Measurements from ENCODE around the gene EN2.
A peak's percentile ranks its signal among the peaks of the same experiment; 100 is the strongest.

The EN2 gene

GRCh38 chr7:155496267-155497005 lies 38.5 kb downstream of the EN2 start:
- Histone ChIP-seq H3K4ac (ENCODE audit: low read depth, low read length) (no peak overlapping the region), H3K27me3 (ENCODE audit: insufficient read depth, low read length) (peaks cover 4% of the 10 kb centered on the region), H3K4me1 (ENCODE audit: control insufficient read depth in 1 of 2, insufficient read depth in 2 of 2, low read length in 2 of 2) (peaks cover under 1% of the 10 kb centered on the region in 2 experiments), H2BK12ac (ENCODE audit: low read length) (no peak overlapping the region), H3K9me3 (ENCODE audit: insufficient read depth, low read depth, low read length) (peaks cover 3% of the 10 kb centered on the region), H4K91ac (ENCODE audit: low read depth, low read length) (no peak overlapping the region), H3K27ac (ENCODE audit: low read depth, low read length) (no peak overlapping the region), H3K18ac (ENCODE audit: low read length) (no peak overlapping the region), H4K8ac (ENCODE audit: low read depth, low read length) (no peak overlapping the region), H3K4me3 (ENCODE audit: low read depth, low read length) (no peak overlapping the region), H3K23ac (ENCODE audit: low read length) (no peak overlapping the region), H2AK5ac (ENCODE audit: low read length) (no peak overlapping the region), H2BK5ac (ENCODE audit: low read depth, low read length, poor library complexity) (no peak overlapping the region), H3K79me2 (ENCODE audit: control insufficient read depth, insufficient read depth, low read length, poor library complexity) (no peaks in the 10 kb centered on the region), H3K14ac (ENCODE audit: low read length) (no peak overlapping the region), H3K9ac (ENCODE audit: low read length) (no peak overlapping the region), H3K36me3 (ENCODE audit: control insufficient read depth in 1 of 2, insufficient read depth in 2 of 2, low read length in 2 of 2) (no peaks in the 10 kb centered on the region), H2BK120ac (ENCODE audit: insufficient read depth, low read length, poor library complexity) (no peak overlapping the region), H4K12ac (ENCODE audit: low read depth, low read length) (no peak overlapping the region), H3K79me1 (ENCODE audit: low read length) (no peaks in the 10 kb centered on the region), H2AFZ (ENCODE audit: insufficient read depth, low read length, poor library complexity) (no peak overlapping the region), H3K4me2 (ENCODE audit: low read length) (no peak overlapping the region)
- no CpG with 5 or more reads among the region's 23 CpGs for WGBS (ENCODE audit: extremely low coverage, insufficient coverage, insufficient read length)
- no peak for DNase-seq

- no peak overlapping the region for H3K23ac ChIP-seq (ENCODE audit: low read length)
- H3K4me3 ChIP-seq (ENCODE audit: low read depth, low read length) = peak overlapping the region; percentile 23
- no peak overlapping the region for H3K14ac ChIP-seq (ENCODE audit: low read length)
- no peak overlapping the region for H2BK12ac ChIP-seq (ENCODE audit: low read length)
- H3K79me1 ChIP-seq (ENCODE audit: low read length) = no peaks in the 10 kb centered on the region
- H3K9me3 ChIP-seq (ENCODE audit: insufficient read depth, low read depth, low read length) = peaks cover 3% of the 10 kb centered on the region
- H2BK5ac ChIP-seq (ENCODE audit: low read depth, low read length, poor library complexity) = no peak overlapping the region
- H4K8ac ChIP-seq (ENCODE audit: low read depth, low read length) = no peak overlapping the region
- H4K91ac ChIP-seq (ENCODE audit: low read depth, low read length) = no peak overlapping the region
- no peak overlapping the region for H3K4me2 ChIP-seq (ENCODE audit: low read length)
- peaks cover 4% of the 10 kb centered on the region for H3K27me3 ChIP-seq (ENCODE audit: insufficient read depth, low read length)
- no peak overlapping the region for H3K4ac ChIP-seq (ENCODE audit: low read depth, low read length)
- H3K4me1 ChIP-seq (ENCODE audit: control insufficient read depth in 1 of 2, insufficient read depth in 2 of 2, low read length in 2 of 2) = no peaks in the 10 kb centered on the region
- H3K36me3 ChIP-seq (ENCODE audit: control insufficient read depth in 1 of 2, insufficient read depth in 2 of 2, low read length in 2 of 2) = no peaks in the 10 kb centered on the region
- no peak overlapping the region for H3K9ac ChIP-seq (ENCODE audit: low read length)
- H3K79me2 ChIP-seq (ENCODE audit: control insufficient read depth, insufficient read depth, low read length, poor library complexity) = no peaks in the 10 kb centered on the region
- no peak overlapping the region for H2AK5ac ChIP-seq (ENCODE audit: low read length)
- no CpG with 5 or more reads among the region's 26 CpGs for WGBS (ENCODE audit: extremely low coverage, insufficient coverage, insufficient read length)
- no peak overlapping the region for H2BK120ac ChIP-seq (ENCODE audit: insufficient read depth, low read length, poor library complexity)
- H3K18ac ChIP-seq (ENCODE audit: low read length) = no peak overlapping the region
- DNase-seq = no peak
- H2AFZ ChIP-seq (ENCODE audit: insufficient read depth, low read length, poor library complexity) = no peak overlapping the region
- no peak overlapping the region for H3K27ac ChIP-seq (ENCODE audit: low read depth, low read length)
- no peak overlapping the region for H4K12ac ChIP-seq (ENCODE audit: low read depth, low read length)
Measured at GRCh38 chr7:155497149-155497901, 39.4 kb downstream of the EN2 start.

- Histone ChIP-seq H3K4me2 (ENCODE audit: low read length) (no peak overlapping the region), H2BK12ac (ENCODE audit: low read length) (no peak overlapping the region), H3K9ac (ENCODE audit: low read length) (no peak overlapping the region), H3K27ac (ENCODE audit: low read depth, low read length) (no peak overlapping the region), H4K91ac (ENCODE audit: low read depth, low read length) (no peak overlapping the region), H3K23ac (ENCODE audit: low read length) (no peak overlapping the region), H3K27me3 (ENCODE audit: insufficient read depth, low read length) (peaks cover 43% of the 10 kb centered on the region), H3K14ac (ENCODE audit: low read length) (no peak overlapping the region), H3K9me3 (ENCODE audit: insufficient read depth, low read depth, low read length) (no peaks in the 10 kb centered on the region), H3K18ac (ENCODE audit: low read length) (no peak overlapping the region), H2BK120ac (ENCODE audit: insufficient read depth, low read length, poor library complexity) (no peak overlapping the region), H3K36me3 (ENCODE audit: control insufficient read depth in 1 of 2, insufficient read depth in 2 of 2, low read length in 2 of 2) (no peaks in the 10 kb centered on the region), H3K79me2 (ENCODE audit: control insufficient read depth, insufficient read depth, low read length, poor library complexity) (no peaks in the 10 kb centered on the region), H3K4ac (ENCODE audit: low read depth, low read length) (no peak overlapping the region), H3K4me1 (ENCODE audit: control insufficient read depth in 1 of 2, insufficient read depth in 2 of 2, low read length in 2 of 2) (peaks cover 5 to 8% of the 10 kb centered on the region in 2 experiments), H2AFZ (ENCODE audit: insufficient read depth, low read length, poor library complexity) (no peak overlapping the region), H3K4me3 (ENCODE audit: low read depth, low read length) (no peak overlapping the region), H4K12ac (ENCODE audit: low read depth, low read length) (no peak overlapping the region), H2AK5ac (ENCODE audit: low read length) (no peak overlapping the region), H3K79me1 (ENCODE audit: low read length) (no peaks in the 10 kb centered on the region), H4K8ac (ENCODE audit: low read depth, low read length) (no peak overlapping the region), H2BK5ac (ENCODE audit: low read depth, low read length, poor library complexity) (no peak overlapping the region)
- DNase-seq = no peak
- WGBS (ENCODE audit: extremely low coverage, insufficient coverage, insufficient read length) = no CpG with 5 or more reads among the region's 3 CpGs
Measured at GRCh38 chr7:155505422-155505793, 47.5 kb downstream of the EN2 start.

GRCh38 chr7:155506854-155507337 lies 49.0 kb downstream of the EN2 start:
- Histone ChIP-seq H2AK5ac (ENCODE audit: low read length) (no peak overlapping the region), H3K4me1 (ENCODE audit: control insufficient read depth in 1 of 2, insufficient read depth in 2 of 2, low read length in 2 of 2) (peaks cover 5 to 8% of the 10 kb centered on the region in 2 experiments), H2BK120ac (ENCODE audit: insufficient read depth, low read length, poor library complexity) (no peak overlapping the region), H3K14ac (ENCODE audit: low read length) (no peak overlapping the region), H3K27me3 (ENCODE audit: insufficient read depth, low read length) (peaks cover 41% of the 10 kb centered on the region), H3K27ac (ENCODE audit: low read depth, low read length) (no peak overlapping the region), H4K12ac (ENCODE audit: low read depth, low read length) (no peak overlapping the region), H3K9me3 (ENCODE audit: insufficient read depth, low read depth, low read length) (no peaks in the 10 kb centered on the region), H3K4me2 (ENCODE audit: low read length) (no peak overlapping the region), H2BK12ac (ENCODE audit: low read length) (no peak overlapping the region), H3K18ac (ENCODE audit: low read length) (no peak overlapping the region), H3K4ac (ENCODE audit: low read depth, low read length) (no peak overlapping the region), H4K91ac (ENCODE audit: low read depth, low read length) (no peak overlapping the region), H2BK5ac (ENCODE audit: low read depth, low read length, poor library complexity) (no peak overlapping the region), H4K8ac (ENCODE audit: low read depth, low read length) (no peak overlapping the region), H3K79me2 (ENCODE audit: control insufficient read depth, insufficient read depth, low read length, poor library complexity) (no peaks in the 10 kb centered on the region), H3K23ac (ENCODE audit: low read length) (no peak overlapping the region), H3K79me1 (ENCODE audit: low read length) (no peaks in the 10 kb centered on the region), H3K36me3 (ENCODE audit: control insufficient read depth in 1 of 2, insufficient read depth in 2 of 2, low read length in 2 of 2) (no peaks in the 10 kb centered on the region), H2AFZ (ENCODE audit: insufficient read depth, low read length, poor library complexity) (no peak overlapping the region), H3K4me3 (ENCODE audit: low read depth, low read length) (no peak overlapping the region), H3K9ac (ENCODE audit: low read length) (no peak overlapping the region)
- no CpG with 5 or more reads among the region's 14 CpGs for WGBS (ENCODE audit: extremely low coverage, insufficient coverage, insufficient read length)
- no peak for DNase-seq

Measured in trophoblast cell (in vitro differentiated cells and primary cell).